ENCODE measurements around the gene CHMP1B. TPM values are rescaled to one million over a fixed set of nuclear protein-coding genes. Genes with fewer than 3 reads are reported as not detected.

CHMP1B gene
- total and polyA plus RNA-seq, 2 donors (not counting 1 experiment from before 2014, with no cell fraction given): 26.5 to 49.7 TPM

DNA sequence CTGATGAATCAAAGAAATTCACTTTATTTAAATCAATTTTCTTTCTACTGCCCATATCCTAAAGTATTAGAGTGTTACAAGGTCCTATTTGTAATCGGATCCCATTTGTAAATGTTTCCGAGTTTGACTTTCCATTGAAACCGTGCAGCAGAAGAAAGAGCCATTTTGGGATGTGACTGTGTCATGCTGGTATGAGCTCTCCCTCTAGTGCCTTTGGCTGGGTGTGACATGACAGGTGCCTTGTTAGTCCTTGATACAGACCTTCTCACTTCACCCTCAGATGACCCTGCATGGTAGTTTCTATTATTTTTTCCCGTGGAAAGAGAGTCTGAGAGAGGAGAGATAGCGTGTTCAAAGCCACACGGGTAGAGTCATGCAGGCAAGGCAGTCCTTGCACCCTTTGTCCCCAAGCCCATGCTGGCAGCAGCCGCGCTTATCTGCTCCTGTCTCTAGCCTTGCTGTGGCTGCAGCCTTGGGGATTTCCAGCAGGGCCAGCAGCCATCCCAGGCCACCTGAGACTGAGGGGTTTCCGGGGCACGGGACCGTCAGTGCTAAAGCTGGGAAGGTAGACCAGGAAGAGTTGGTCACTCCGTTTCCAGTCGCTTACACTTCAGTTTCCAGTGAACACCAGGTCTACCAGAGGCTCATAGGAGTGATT lies 21.4 kb downstream of the CHMP1B start:
- Histone ChIP-seq H3K4me2 (ENCODE audit: extremely low read depth, insufficient read depth, low read length) (no peak overlapping the region), H3K36me3 (ENCODE audit: control insufficient read depth, insufficient read depth, low read length) (no peaks in the 10 kb centered on the region), H3K79me2 (ENCODE audit: control insufficient read depth, insufficient read depth, low read length) (no peaks in the 10 kb centered on the region), H3K4me1 (ENCODE audit: control insufficient read depth, extremely low read depth, insufficient read depth, low read length) (no peaks in the 10 kb centered on the region), H3K27me3 (ENCODE audit: control insufficient read depth, insufficient read depth, low read length) (no peaks in the 10 kb centered on the region), H4K20me1 (ENCODE audit: control insufficient read depth, extremely low read depth, insufficient read depth, low read length) (no peaks in the 10 kb centered on the region), H3K4me3 (replicated peaks in 1 of 4; ENCODE audit: control extremely low read depth in 1 of 4, insufficient read depth in 1 of 4, low read depth in 3 of 4, low read length in 4 of 4) (no peak overlapping the region), H2AFZ (ENCODE audit: low read length) (no peak overlapping the region), H3K9ac (ENCODE audit: insufficient read depth, low read length) (no peak overlapping the region), H3K9me3 (ENCODE audit: control insufficient read depth, insufficient read depth, low read depth, low read length) (no peaks in the 10 kb centered on the region), H3K27ac (ENCODE audit: insufficient read depth, low read length) (no peak overlapping the region)
- TF ChIP-seq, protein P1, sequence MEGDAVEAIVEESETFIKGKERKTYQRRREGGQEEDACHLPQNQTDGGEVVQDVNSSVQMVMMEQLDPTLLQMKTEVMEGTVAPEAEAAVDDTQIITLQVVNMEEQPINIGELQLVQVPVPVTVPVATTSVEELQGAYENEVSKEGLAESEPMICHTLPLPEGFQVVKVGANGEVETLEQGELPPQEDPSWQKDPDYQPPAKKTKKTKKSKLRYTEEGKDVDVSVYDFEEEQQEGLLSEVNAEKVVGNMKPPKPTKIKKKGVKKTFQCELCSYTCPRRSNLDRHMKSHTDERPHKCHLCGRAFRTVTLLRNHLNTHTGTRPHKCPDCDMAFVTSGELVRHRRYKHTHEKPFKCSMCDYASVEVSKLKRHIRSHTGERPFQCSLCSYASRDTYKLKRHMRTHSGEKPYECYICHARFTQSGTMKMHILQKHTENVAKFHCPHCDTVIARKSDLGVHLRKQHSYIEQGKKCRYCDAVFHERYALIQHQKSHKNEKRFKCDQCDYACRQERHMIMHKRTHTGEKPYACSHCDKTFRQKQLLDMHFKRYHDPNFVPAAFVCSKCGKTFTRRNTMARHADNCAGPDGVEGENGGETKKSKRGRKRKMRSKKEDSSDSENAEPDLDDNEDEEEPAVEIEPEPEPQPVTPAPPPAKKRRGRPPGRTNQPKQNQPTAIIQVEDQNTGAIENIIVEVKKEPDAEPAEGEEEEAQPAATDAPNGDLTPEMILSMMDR (conservative IDR thresholded peaks at IDR 0.05 in 1 of 2, IDR thresholded peaks at IDR 0.05 in 1 of 2; ENCODE audit: low read depth in 1 of 2, low read length in 2 of 2): peak; percentile 23 to 38
- TF ChIP-seq EZH2 (IDR thresholded peaks at IDR 0.05; ENCODE audit: low read length, missing control alignments): no peak
- DNase-seq (ENCODE audit: low read depth in 2 of 2): no peak

DNA sequence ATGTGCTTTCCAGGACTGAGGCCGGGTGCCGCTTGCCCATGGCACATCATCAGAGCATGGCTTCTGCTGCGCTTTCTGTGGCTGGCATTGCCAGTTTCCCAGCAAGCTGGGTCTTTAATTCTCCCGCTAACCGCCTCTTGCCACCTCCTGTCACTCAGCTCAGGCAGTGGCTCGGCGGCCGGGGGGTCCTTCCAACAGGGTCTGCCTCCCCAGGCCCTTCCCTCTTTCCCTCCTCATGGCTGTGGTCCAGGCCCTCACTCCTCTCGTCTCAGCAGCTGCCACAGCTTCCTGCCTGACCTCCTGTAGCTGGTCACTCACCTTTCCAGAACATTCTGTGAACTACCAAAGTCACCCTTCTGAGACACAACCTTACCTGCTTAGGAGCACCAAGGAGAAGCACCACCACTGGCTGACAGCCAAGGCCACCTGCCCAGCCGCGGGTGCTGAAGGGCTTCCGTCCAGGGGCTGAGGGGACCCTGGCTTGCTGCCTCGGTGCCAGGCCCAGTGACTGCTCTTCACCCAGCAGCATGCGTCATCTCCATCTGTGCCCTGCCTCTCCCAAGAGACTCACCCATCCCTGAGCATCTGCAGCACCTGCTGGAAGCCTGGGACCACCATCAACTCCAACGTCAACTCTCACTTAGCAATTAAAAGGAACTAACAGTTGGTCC lies 22.6 kb downstream of the CHMP1B start:
- TF ChIP-seq EZH2 (IDR thresholded peaks at IDR 0.05; ENCODE audit: low read length, missing control alignments): no peak
- TF ChIP-seq, protein P1 (conservative IDR thresholded peaks at IDR 0.05 in 1 of 2, IDR thresholded peaks at IDR 0.05 in 1 of 2; ENCODE audit: low read depth in 1 of 2, low read length in 2 of 2): no peak

DNA sequence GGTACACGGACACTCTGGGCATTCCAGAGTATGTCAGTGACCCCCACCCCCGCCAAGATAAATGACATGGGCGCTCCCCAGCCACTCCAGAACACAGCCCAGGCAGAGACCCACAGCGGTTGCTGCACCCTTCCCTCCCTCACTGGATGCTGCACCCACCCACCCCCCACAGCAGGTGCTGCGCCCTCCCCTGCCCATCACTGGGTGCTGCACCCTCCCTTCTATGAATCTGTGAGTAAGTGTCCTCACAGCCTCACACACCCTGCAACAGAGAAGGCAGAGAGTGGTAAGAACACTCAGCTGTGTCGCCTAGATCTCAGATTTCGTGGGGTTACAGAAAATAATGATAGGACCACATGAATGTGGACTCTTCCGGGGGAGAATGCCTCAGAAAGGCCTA lies 23.5 kb downstream of the CHMP1B start:
- TF ChIP-seq, protein P1 (conservative IDR thresholded peaks at IDR 0.05 in 1 of 2, IDR thresholded peaks at IDR 0.05 in 1 of 2; ENCODE audit: low read depth in 1 of 2, low read length in 2 of 2): no peak
- no peak for TF ChIP-seq EZH2 (IDR thresholded peaks at IDR 0.05; ENCODE audit: low read length, missing control alignments)
- Histone ChIP-seq H4K20me1 (ENCODE audit: control insufficient read depth, extremely low read depth, insufficient read depth, low read length) (no peaks in the 10 kb centered on the region), H3K4me2 (ENCODE audit: extremely low read depth, insufficient read depth, low read length) (no peak overlapping the region), H3K27ac (ENCODE audit: insufficient read depth, low read length) (no peak overlapping the region), H2AFZ (ENCODE audit: low read length) (no peak overlapping the region), H3K9ac (ENCODE audit: insufficient read depth, low read length) (no peak overlapping the region), H3K9me3 (ENCODE audit: control insufficient read depth, insufficient read depth, low read depth, low read length) (no peaks in the 10 kb centered on the region), H3K4me1 (ENCODE audit: control insufficient read depth, extremely low read depth, insufficient read depth, low read length) (no peaks in the 10 kb centered on the region), H3K36me3 (ENCODE audit: control insufficient read depth, insufficient read depth, low read length) (no peaks in the 10 kb centered on the region), H3K4me3 (replicated peaks in 1 of 4; ENCODE audit: control extremely low read depth in 1 of 4, insufficient read depth in 1 of 4, low read depth in 3 of 4, low read length in 4 of 4) (no peak overlapping the region), H3K27me3 (ENCODE audit: control insufficient read depth, insufficient read depth, low read length) (no peaks in the 10 kb centered on the region), H3K79me2 (ENCODE audit: control insufficient read depth, insufficient read depth, low read length) (no peaks in the 10 kb centered on the region)
- no peak for DNase-seq (ENCODE audit: low read depth in 2 of 2)

More for the DNA sequence above, 22.6 kb downstream of the CHMP1B start:
- Histone ChIP-seq H4K20me1 (ENCODE audit: control insufficient read depth, extremely low read depth, insufficient read depth, low read length) (no peaks in the 10 kb centered on the region), H3K4me3 (replicated peaks in 1 of 4; ENCODE audit: control extremely low read depth in 1 of 4, insufficient read depth in 1 of 4, low read depth in 3 of 4, low read length in 4 of 4) (no peak overlapping the region), H3K4me1 (ENCODE audit: control insufficient read depth, extremely low read depth, insufficient read depth, low read length) (no peaks in the 10 kb centered on the region), H3K79me2 (ENCODE audit: control insufficient read depth, insufficient read depth, low read length) (no peaks in the 10 kb centered on the region), H3K27me3 (ENCODE audit: control insufficient read depth, insufficient read depth, low read length) (no peaks in the 10 kb centered on the region), H3K27ac (ENCODE audit: insufficient read depth, low read length) (no peak overlapping the region), H2AFZ (ENCODE audit: low read length) (no peak overlapping the region), H3K9me3 (ENCODE audit: control insufficient read depth, insufficient read depth, low read depth, low read length) (no peaks in the 10 kb centered on the region), H3K4me2 (ENCODE audit: extremely low read depth, insufficient read depth, low read length) (no peak overlapping the region), H3K9ac (ENCODE audit: insufficient read depth, low read length) (no peak overlapping the region), H3K36me3 (ENCODE audit: control insufficient read depth, insufficient read depth, low read length) (no peaks in the 10 kb centered on the region)
- DNase-seq (ENCODE audit: low read depth in 2 of 2): no peak
